K562 (cell line): ENCODE measurements around the gene TRIM47. TPM values are rescaled to one million over a fixed set of nuclear protein-coding genes. Genes with fewer than 3 reads are reported as not detected.

Experiments
- ATAC-seq: fragments of 200-7000 bp; cut with Tn5 transposase; 3 replicates; pipeline ENCODE4 v1.9.1; 2020; ENCODE audit warnings: moderate library complexity
- BruUV-seq: library from RNA; stranded (reverse); fragments of 400-500 nt; replicated peaks from 2 replicates; lab custom pipeline; 2021; lab: Mats Ljungman, UMichigan
- CTCF ChIA-PET: fragments of 300-600 bp; formaldehyde crosslinking; extraction: SDS; loops from one replicate; lab custom pipeline; 2021; ENCODE audit warnings: low intra/inter-chr PET ratio; lab: Yijun Ruan, JAX
- POLR2A ChIA-PET: fragments of 300-600, 350-650 bp; sonication (Branson Sonifier 250); formaldehyde crosslinking; extraction: SDS; loops from one replicate; lab custom pipeline; 2021; ENCODE audit warnings: antibody characterized with exemption, inconsistent platforms; lab: Yijun Ruan, JAX
- DNase-seq, 4 experiments: peaks; one replicate each; pipeline versions ENCODE4 v3.0.0 to v3.0.0-alpha.2; 2011 to 2018; ENCODE audit warnings: low spot score in 3 of 4, mixed read lengths in 3 of 4; ENCODE audit errors: extremely low read depth in 1 of 4
- FAIRE-seq: peaks from 2 replicates; lab custom pipeline; 2011; peaks lifted over from hg19 to GRCh38; lab: Jason Lieb, UNC
- H2AFZ ChIP-seq: 2 replicates; pipeline ENCODE4 v1.6.0; 2011; ENCODE audit warnings: low read depth, low read length, control low read depth, inconsistent platforms
- H3K27ac ChIP-seq: fragments of 200-600 bp; 3 replicates; pipeline ENCODE4 v1.8.0; 2011; ENCODE audit warnings: low read depth, mild to moderate bottlenecking, control low read depth, inconsistent platforms, low read length, moderate library complexity, mixed read lengths; ENCODE audit errors: extremely low read depth
- H3K27me3 ChIP-seq, 2 experiments: fragments of 300-600 bp in 1 of 2; 2 replicates in 1 of 2; 3 replicates in 1 of 2; pipeline versions ENCODE4 v1.6.0 to v1.8.0; 2011; ENCODE audit warnings: inconsistent platforms in 2 of 2, low read length in 2 of 2, mild to moderate bottlenecking in 1 of 2, mixed read lengths in 1 of 2, moderate library complexity in 1 of 2; ENCODE audit not compliant: control insufficient read depth in 2 of 2, insufficient read depth in 2 of 2
- H3K36me3 ChIP-seq: fragments of 300-600 bp; 3 replicates; pipeline ENCODE4 v1.8.0; 2011; ENCODE audit warnings: mild to moderate bottlenecking, low read length, inconsistent platforms; ENCODE audit not compliant: control insufficient read depth, insufficient read depth
- H3K4me1 ChIP-seq, 2 experiments: fragments of 200-600 bp in 1 of 2; replicated peaks in 1 of 2; 2 replicates in 1 of 2; 3 replicates in 1 of 2; pipeline versions ENCODE4 v1.5.1 to v1.8.0; 2011; ENCODE audit warnings: inconsistent platforms in 2 of 2, low read length in 2 of 2, mild to moderate bottlenecking in 1 of 2, mixed read lengths in 1 of 2, moderate library complexity in 1 of 2; ENCODE audit not compliant: control insufficient read depth in 2 of 2, insufficient read depth in 2 of 2
- H3K4me2 ChIP-seq: 2 replicates; pipeline ENCODE4 v1.6.1; 2011; ENCODE audit warnings: low read length, control low read depth, inconsistent platforms, mixed read lengths; ENCODE audit not compliant: insufficient read depth
- H3K4me3 ChIP-seq: fragments of 200-600 bp; sonication (generic), shearing (Covaris generic); 2 replicates; pipeline ENCODE4 v1.5.1; 2016; ENCODE audit warnings: control low read depth, inconsistent platforms
- H3K79me2 ChIP-seq: fragments of 200-600 bp; 3 replicates; pipeline ENCODE4 v1.8.0; 2011; ENCODE audit warnings: low read length, inconsistent platforms; ENCODE audit not compliant: control insufficient read depth, insufficient read depth
- H3K9ac ChIP-seq, 2 experiments: 2 replicates each; pipeline versions ENCODE4 v1.6.0 to v1.6.1; 2011; ENCODE audit warnings: low read depth in 2 of 2, low read length in 2 of 2, control low read depth in 1 of 2, inconsistent platforms in 1 of 2, mild to moderate bottlenecking in 1 of 2, mixed read lengths in 1 of 2; ENCODE audit not compliant: insufficient read depth in 1 of 2
- H3K9me1 ChIP-seq: one replicate; pipeline ENCODE4 v1.6.0; 2011; ENCODE audit warnings: inconsistent platforms, mild to moderate bottlenecking, low read length, moderate library complexity; ENCODE audit not compliant: control insufficient read depth, insufficient read depth
- H3K9me3 ChIP-seq: replicated peaks from 2 replicates; pipeline ENCODE4 v1.5.1; 2011; ENCODE audit warnings: low read depth, low read length, inconsistent platforms; ENCODE audit not compliant: control insufficient read depth, insufficient read depth
- H4K20me1 ChIP-seq: replicated peaks from 2 replicates; pipeline ENCODE4 v1.6.1; 2011; ENCODE audit warnings: low read length, inconsistent platforms, mixed read lengths; ENCODE audit not compliant: control insufficient read depth, insufficient read depth
- ILF3 ChIP-seq: fragments of 450-650 bp; IDR thresholded peaks from 2 replicates; pipeline ENCODE4 v1.6.1; 2018; ENCODE audit warnings: antibody characterized with exemption, mild to moderate bottlenecking, moderate library complexity, borderline replicate concordance
- ZBTB33 ChIP-seq: sonication (generic); formaldehyde crosslinking; IDR thresholded peaks from 2 replicates; pipeline ENCODE4 v1.8.1; 2023; ENCODE audit warnings: mild to moderate bottlenecking, missing genetic modification reagents
- ZNF384 ChIP-seq: IDR thresholded peaks from 2 replicates; pipeline ENCODE4 v1.6.1; 2012; ENCODE audit warnings: low read depth, low read length, improper control_type of control experiment
- WGBS: fragments of 100-300 bp; shearing (Covaris generic); methylation state at CpG from one replicate; pipeline ENCODE4 v1.1.6; 2016; ENCODE audit warnings: low coverage, mixed read lengths; ENCODE audit not compliant: insufficient coverage; ENCODE audit errors: missing lambda C conversion rate; 5-methylcytosine and 5-hydroxymethylcytosine counted together
- in situ Hi-C: fragments of 300-500 bp; cut with MboI; formaldehyde crosslinking; loops from 4 replicates; pipeline ENCODE4 v1.15.0; 2018; ENCODE audit warnings: inconsistent platforms, mixed read lengths
- intact Hi-C: fragments of 100-400 bp; cut with micrococcal nuclease; formaldehyde crosslinking; loops from 2 replicates; pipeline ENCODE4 v1.14.2; 2022
- polyA plus RNA-seq, 8 experiments: library from polyadenylated mRNA; depleted of rRNA in 4 of 8; stranded (reverse) in 5 of 8; unstranded in 3 of 8; fragments of >200 nt; fragmentation: Nextera tagmentation in 2 of 8; fragmentation: Illumina TruSeq in 1 of 8; extraction: Ambion mirVana in 2 of 8; extraction: Trizol in 1 of 8; gene quantifications; 2 replicates each; pipeline versions ENCODE4 v1.2.1 to v1.2.3, GENCODE V29; 2011 to 2014; ENCODE audit warnings: inconsistent platforms in 1 of 8, missing spikeins in 1 of 8
- total RNA-seq, 7 experiments: library from RNA; depleted of rRNA in 6 of 7; stranded (reverse); fragments of >200 nt in 6 of 7; fragmentation: Illumina TruSeq in 2 of 7; extraction: Trizol in 2 of 7; gene quantifications; 2 replicates each; pipeline versions ENCODE4 v1.2.1 to v1.2.3, GENCODE V29; 2011 to 2021; ENCODE audit warnings: low replicate concordance in 1 of 7

Gene TRIM47
- total and polyA plus RNA-seq, 9 of the 15 experiments (the other 6 are each of a cell fraction or from before 2014, with no cell fraction given): 0.56 to 6.1 (median 3.2) TPM

GRCh38 chr17:75919611-75920010 is 41.2 kb upstream of the TRIM47 start:
- H3K79me2 ChIP-seq: no peaks in the 10 kb centered on the region

More at GRCh38 chr17:75919611-75920010, 41.2 kb upstream of the TRIM47 start:
- H3K4me3 ChIP-seq: no peak overlapping the region
- WGBS: 88% methylated on average over 15 of the region's 22 CpGs
- no peak overlapping the region for H2AFZ ChIP-seq
- H3K27me3 ChIP-seq: no peaks in the 10 kb centered on the region
- FAIRE-seq: no peak
- in situ Hi-C loops: no loop called here
- no peak for DNase-seq
- no peak overlapping the region for H3K27ac ChIP-seq
- H3K9me1 ChIP-seq: no peaks in the 10 kb centered on the region
- no peak for ATAC-seq
- intact Hi-C loops: no loop called here
- H3K9me3 ChIP-seq: no peaks in the 10 kb centered on the region
- no peak overlapping the region for H3K4me2 ChIP-seq
- H4K20me1 ChIP-seq: no peaks in the 10 kb centered on the region
- CTCF ChIA-PET: no interaction called here
- 0 out of 3 replicates have a peak, but pooled peaks cover 3% of the 10 kb centered on the region for H3K36me3 ChIP-seq
- H3K4me1 ChIP-seq: peaks cover 0 to 42% of the 10 kb centered on the region in 2 experiments; a peak in 2 of 5 replicates
- H3K9ac ChIP-seq: peak overlapping the region in 1 of 2 experiments; percentile 71; a peak in 2 of 4 replicates
- POLR2A ChIA-PET: interaction anchor here (0.6 to 1.8 kb wide), 5 partner anchors 8 to 59 kb away, joined by 3 to 7 read pairs (median 5); partner anchors contain the start of genes ACOX1 and TEN1
- BruUV-seq: no TSS peak
- no peak for TF ChIP-seq ILF3
- TF ChIP-seq ZNF384: no peak
- TF ChIP-seq ZBTB33 (CRISPR knock-in tag): peak; percentile 84
